ENCODE measurements around the gene UVRAG. TPM values are rescaled to one million over a fixed set of nuclear protein-coding genes. Genes with fewer than 3 reads are reported as not detected.

Gene UVRAG
- total RNA-seq (2014; rRNA removed; shearing (Covaris generic)): 9.2 and 9.4 TPM in 2 replicates
- 3.4 and 10.7 TPM in 2 replicates for polyA plus RNA-seq (2014; cell fraction: nucleus; rRNA removed)

DNA sequence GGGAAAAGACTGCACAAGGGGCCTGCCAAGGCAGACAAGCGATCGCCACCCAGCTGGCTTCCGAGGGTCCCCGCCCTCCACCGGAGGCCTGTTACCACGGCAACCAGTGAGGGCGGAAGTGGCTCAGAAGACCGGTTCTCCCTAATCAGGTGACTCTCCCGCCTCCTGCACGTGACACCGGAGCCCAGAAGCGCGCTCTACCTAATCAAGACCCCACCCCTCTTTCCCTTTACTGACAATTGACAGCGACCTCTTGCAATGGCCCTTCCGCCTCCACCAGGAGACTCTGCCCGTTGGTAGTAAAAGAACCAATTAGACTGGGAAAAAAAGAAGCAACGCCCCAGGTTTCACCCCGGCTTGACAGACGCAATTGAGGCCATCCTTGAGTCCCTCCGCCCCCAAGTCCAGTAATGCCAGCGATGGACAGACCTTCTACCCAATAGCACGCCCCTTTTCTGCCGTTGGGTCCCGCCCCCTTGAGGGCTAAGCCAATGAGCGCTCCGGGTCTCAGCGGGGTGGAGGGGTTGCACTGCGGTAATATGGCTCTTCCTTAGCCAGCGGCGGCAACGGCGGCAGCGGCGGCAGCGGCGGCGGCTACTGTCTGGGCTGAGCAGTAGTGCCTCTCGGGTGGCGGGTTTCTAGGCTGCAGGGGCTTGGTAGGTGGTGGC is at the start of gene UVRAG:
Gene UVRAG, plus strand, starts transcription at position 534 of the 668 bp plus-strand sequence. CDS start 198 bp downstream, outside the sequence.
- DNase-seq (ENCODE audit: extremely low read depth, low read depth): peak; percentile 97

DNA sequence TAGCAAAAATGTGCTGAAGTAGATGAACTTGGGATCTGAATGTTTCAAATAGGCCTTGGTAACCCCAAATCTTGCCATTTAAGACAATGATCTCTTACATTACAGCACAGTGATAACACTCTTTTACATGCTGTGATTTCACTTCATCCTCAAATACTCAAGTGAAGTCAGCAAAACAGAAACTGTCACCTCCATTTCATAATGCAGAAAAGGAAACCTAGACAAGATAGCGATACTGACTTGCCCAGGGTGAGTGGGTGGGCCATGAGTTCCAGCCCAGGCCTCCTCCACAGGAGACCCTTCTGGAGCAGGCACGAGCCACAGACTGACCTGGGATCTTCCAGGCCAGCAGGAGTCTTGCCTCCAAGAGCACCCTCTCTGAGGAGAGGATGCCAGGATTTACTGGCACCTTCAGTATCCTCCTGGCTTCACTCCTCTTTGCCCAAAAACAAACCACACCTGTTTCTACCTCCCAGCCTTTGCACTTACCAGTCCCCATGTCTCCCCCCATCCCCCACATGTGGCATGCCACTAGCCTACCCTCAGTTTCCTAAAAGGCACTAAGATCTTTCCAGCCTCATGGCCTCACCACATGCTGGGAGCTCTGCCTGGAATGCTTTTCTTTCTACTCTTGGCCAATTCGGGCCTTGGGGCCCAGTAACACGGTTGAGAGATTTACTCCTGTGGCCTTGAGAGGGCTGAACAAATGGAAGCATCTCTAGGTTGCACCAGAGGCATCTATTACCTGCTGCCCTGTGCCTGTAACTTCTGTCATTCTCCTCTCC is 48.4 kb upstream of the UVRAG start:
- no peak for DNase-seq (ENCODE audit: extremely low read depth, low read depth)

DNA sequence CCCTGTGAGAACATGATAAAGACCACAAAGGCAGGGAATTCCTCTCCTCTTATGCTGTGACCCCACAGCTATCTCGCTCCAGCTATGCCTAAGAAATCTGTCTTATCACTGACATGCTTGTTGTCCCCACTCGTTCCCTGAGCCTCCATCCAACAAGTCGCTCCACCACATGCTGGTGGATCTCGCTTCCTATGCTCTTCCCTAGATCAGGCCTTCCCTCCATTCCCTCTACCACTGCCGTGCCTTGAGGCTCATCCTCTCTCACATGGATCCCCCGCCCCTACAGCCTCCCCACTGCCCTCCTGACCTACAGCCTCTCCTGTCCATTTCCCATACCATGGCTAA is 47.8 kb upstream of the UVRAG start:
- DNase-seq (ENCODE audit: extremely low read depth, low read depth): no peak

DNA sequence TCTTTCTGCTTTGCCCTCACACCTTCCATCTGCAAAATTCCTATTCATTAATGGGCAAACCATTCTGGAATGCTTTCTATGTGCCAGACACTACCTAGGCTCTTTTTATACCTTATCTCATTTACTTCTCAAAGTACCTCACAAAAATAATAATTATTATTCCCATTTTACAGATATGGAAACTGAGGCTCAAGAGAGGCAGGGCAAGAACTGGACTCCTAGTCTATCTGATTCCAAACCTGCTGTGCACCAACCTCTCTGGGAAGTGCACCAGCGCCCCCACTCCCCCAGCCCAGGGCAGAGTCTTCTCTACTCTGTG is 47.3 kb upstream of the UVRAG start:
- no peak for DNase-seq (ENCODE audit: extremely low read depth, low read depth)

DNA sequence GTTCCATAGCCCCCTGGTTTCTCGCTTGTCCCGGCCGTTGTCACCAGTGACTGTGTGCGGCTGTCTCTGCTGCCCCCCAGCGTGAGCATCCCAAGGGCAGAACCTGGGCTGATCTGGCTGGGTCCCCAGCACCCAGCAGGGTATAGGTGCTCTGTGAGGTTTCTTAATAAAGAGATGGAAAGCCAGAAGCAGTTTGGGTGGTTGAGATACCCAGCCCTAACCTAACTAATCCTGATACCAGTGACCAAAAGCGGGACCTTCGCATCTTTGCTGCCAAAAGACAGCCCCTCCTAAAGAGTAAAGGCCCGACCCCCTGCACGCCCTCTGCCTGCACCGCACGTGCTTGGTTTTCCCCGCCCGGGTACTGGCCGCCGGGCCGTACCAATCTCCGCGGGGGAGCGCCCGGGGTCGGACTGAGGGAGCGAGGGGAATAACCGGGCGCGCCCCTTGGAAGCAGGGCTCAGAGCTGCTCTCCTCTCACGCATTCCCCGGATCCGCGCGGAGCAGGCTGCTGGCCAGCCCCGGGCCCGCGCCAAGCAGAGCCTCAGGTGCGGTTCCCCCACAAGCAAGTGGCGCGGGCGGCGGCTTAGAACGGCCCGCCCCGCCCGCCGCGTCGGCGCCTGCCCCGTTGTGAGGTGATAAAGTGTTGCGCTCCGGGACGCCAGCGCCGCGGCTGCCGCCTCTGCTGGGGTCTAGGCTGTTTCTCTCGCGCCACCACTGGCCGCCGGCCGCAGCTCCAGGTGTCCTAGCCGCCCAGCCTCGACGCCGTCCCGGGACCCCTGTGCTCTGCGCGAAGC is 46.7 kb upstream of the UVRAG start, which contains the start of gene DGAT2:
Gene DGAT2, plus strand, starts transcription at position 667 of the 797 bp plus-strand sequence. CDS start 214 bp downstream, outside the sequence.
- DNase-seq (ENCODE audit: extremely low read depth, low read depth): peak; percentile 42

DNA sequence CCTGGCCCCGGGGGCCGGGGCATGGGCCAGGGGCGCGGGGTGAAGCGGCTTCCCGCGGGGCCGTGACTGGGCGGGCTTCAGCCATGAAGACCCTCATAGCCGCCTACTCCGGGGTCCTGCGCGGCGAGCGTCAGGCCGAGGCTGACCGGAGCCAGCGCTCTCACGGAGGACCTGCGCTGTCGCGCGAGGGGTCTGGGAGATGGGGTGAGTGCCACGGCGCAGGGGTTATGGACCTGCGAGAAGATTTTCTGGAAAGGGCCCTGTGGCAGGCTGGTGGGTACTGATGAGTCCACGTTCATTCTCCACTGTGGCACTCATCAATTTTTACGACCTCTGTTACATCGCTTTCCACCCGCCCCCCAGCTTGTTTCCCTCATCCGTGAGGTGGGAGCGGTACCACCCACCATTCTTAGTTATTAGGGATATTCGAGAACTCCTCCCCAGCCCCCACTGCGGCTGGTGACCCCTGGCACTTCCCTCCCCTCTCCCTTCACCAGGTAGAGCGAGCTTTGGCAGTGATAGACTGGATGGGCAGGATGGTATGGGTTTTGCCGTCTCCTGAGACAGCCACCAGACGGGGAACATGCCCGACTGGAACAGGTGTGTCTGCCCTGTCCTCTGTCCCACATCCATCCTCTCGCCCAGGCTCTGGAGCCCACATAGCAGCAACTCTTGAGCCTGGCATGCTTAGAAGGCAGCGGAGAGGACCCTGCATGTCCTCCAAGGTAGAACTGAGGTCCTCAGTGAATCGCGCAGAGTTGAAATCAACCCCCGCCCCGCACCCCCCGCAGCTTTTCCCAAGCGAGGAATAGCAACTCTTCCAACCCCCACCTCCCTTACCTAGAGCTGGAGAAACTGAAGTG is 45.9 kb upstream of the UVRAG start:
- DNase-seq (ENCODE audit: extremely low read depth, low read depth): no peak

DNA sequence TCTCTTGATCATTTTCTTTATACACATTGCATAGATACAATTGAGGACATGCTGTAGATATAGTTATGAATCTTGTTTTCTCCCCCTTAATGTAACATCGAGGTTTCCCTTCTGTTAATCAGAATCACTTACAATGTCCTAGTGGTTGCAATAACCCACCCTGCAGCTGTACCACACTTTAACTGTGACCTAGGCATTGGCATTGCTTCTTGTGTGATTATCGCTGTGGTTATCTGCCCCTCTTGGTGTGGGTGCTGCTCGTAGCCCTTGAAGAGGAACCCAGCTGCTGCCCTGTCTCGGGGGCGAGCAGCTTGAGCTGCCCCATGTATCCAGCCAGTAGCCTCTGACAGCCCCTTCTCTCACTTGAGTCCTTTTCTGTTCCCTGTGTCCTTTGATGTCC is 44.9 kb upstream of the UVRAG start:
- DNase-seq (ENCODE audit: extremely low read depth, low read depth): no peak

DNA sequence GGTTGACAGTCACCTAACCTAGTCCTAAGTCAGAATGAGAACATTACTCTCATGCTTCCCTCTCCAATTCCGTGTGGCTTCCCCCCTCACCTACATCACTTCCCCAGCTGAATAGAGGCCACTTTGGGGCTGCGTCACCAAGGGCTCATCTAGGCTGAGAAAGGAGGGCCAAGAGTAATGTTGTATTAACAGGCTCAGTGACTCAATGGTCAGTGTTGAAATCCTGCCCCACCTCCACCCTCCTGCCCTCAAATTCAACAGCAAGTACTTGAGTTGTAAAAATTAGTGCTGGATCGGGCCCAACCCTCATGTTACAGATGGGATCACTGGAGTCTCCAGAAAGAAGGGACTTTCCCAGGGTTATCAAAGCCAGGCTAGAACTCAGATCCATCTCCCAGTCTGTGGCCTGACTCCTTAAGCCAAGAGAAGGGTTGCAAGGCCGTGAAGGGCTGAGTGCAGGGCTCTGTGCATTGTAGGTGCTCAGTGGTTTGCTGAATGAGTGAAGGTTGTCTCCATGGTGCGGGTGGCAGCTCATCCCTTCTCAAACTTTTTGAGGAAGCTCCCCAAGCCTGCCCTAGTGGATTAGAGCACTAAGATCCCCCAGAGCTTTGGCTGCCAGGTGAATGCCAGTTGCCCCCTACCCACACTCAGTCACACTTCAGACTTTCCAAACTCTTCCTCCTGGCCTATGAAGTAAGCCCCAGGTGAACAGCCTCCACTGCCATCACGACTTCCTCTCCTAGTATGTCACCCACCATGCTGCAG is 43.2 kb upstream of the UVRAG start:
- no peak for DNase-seq (ENCODE audit: extremely low read depth, low read depth)

DNA sequence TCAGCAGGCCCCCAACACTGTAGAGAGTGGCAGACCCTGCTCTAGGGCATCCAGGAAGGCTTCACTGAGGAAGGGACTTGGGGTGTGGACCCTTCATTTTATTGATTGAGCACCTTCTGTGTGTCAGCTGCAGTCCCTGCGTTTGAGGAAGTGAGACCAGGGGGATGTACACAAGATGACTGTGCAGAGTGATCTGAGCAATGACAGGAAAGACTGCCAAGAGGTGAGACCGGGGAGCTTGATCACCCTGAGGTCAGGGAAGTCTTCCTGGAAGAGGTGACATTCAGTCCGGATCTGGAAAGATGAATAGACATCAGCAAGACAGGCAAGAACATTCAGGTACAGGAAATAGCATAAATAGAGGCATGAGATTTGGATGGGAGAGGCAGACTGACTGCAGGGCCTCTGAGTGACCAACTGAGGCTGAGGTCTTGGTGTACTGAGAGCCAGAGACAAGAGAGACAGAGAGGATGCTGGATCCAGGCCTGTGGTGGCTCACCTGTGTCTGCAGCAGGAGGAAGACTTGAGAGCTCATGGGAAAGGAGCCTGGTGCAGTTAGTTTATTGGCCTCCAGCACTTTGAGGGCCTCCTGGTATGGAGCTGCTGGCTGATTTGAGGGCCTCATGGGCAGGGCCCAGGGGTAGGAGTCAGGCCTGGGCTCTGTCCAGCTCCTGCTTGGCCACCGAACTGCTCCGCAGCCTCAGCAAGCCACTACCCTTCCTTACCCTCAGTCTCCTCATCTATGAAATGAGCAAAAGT is 41.2 kb upstream of the UVRAG start:
- no peak for DNase-seq (ENCODE audit: extremely low read depth, low read depth)

DNA sequence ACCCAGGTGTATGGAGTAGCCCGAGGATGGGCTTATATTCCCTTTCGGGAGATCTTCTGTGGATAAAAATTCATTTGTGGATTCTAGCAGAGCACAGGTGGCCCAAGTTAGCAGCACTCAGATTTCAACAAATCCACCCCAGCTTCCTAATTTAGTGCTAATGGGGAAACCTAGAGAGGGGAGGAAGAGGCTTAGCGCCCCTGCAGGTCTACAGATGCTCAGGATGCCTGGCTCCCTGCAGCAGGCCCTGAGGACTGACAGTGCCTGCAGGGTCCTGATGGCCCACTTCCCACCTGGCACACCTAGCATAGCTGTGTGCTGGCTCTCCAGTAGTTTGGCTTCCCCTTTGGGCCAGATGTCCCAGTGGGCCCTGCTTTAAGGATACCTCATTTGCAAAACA is 40.0 kb upstream of the UVRAG start:
- no peak for DNase-seq (ENCODE audit: extremely low read depth, low read depth)

DNA sequence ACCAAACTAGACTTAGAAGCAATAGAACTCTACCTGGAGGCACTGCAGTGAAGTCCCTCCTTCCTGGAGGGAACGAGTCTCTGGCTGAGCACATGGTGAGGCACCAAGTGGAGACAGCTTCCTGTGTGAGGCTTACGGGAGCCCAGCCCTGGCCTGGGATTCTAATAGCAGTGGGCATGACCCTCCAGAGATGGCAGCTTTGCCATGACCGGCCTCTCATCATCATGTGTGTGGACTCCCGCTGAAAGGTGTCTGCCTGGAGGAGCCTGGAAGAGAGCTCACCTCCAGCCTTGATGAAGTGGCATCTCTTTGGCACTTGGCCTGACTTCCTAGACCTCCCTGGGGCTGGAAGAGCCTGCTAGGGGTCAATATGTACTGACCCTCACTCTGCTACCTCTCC is 38.5 kb upstream of the UVRAG start:
- DNase-seq (ENCODE audit: extremely low read depth, low read depth): no peak

DNA sequence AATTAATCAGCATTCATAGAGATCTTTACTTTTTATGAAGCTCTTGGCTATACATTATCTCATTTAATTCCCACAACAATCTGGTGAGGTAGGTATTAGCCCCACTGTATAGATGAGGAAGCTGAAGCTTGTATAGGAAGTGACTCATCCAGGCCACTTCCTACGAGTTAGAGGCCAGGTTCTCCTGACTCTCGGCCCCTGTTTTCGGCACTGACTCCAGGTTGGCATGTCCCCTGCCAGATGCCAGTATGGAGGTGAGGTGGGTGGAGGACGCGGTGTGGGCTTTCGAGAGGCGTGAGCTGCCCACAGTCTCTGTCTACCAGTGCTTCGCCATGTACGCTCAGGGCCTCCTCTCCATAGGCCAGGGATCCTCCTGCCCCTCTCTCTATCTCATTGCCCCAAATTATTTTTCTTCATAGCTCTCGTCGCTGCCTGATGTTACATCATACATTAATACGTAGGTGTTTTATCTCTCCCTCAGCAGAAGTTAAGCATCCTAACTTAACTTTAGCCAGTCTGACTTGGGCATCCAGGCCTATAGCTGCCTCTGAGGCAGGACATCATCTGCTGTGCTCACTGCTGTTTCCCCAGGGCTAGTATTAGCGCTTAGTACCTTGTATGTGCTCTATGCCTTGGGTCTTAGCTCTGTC is 37.4 kb upstream of the UVRAG start:
- DNase-seq (ENCODE audit: extremely low read depth, low read depth): no peak

DNA sequence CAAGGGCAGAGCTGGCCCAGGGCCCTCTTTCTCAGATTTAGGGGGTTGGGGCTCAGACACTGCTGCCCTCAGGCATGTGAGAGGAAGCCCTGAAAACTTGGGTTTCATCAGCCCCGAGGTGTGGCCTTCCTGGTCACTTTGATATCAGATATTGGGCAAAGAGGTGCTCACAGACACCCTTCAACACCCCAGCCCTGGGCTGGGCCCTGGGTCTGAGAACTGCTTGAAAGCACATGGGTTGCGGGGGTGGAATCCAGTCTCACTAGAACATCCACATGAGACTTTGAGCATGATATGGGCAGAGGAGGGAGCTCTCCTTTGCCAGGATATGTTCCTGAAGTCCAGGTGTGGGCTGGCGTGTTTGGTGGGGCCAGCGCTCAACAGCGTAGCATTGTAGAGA is 36.0 kb upstream of the UVRAG start:
- DNase-seq (ENCODE audit: extremely low read depth, low read depth): no peak

DNA sequence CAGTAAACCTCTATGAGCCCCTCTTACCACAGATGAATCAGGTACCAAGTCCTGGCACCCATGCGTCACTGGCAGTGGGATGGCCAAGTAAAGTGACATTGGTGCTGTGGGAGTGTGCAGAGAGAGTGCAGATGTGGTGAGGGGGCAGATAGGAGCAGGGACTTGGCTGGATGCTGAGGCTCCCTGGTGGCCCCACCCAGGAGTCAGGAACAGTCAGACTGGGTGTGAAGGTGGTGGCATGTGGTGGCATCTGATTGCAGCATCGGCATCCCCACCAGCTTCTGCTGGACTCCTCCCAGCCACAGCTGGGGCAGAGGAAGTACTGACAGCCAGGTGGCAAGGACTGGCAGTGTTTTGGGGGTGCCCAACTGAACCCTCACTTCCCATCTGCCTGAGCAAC is 35.0 kb upstream of the UVRAG start:
- no peak for DNase-seq (ENCODE audit: extremely low read depth, low read depth)

DNA sequence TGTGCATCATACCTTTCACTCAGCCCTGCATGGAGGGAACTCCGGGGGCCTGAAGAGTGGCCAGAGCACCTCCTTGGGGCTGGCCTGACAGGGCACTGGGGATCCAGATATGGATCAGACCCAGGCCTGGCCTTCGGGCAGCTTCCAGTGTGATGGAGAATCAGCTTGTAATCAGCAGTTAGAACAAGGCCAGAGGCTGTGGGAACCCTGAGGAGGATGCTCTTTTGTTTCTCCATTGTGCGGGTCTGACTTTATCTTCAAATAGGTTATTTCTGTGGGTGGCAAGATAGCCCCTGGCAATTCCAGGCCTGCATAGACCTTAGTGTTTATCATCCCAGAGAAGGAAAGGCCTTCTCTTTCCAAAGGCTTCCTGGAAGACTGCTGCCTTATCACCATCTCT is 34.1 kb upstream of the UVRAG start:
- no peak for DNase-seq (ENCODE audit: extremely low read depth, low read depth)

DNA sequence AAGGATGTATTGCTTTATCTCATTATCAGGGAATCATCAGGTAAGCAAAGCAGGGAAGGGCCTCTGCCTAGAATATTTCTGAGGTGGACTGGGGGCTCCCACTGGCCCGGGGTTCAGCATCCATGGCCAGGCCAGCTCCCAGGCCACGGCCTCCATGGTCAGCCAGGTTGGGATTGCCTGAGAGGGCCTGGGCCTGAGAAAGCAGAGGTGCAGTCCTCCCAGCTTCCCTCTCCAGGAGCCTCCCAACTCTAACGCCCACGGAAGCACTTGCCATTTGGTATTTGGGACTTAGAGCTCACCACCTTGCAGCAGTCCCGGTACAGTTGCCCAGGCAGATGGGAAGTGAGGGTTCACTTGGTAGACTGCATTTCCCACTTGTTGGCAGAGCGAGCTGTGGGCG is 33.7 kb upstream of the UVRAG start:
- no peak for DNase-seq (ENCODE audit: extremely low read depth, low read depth)

DNA sequence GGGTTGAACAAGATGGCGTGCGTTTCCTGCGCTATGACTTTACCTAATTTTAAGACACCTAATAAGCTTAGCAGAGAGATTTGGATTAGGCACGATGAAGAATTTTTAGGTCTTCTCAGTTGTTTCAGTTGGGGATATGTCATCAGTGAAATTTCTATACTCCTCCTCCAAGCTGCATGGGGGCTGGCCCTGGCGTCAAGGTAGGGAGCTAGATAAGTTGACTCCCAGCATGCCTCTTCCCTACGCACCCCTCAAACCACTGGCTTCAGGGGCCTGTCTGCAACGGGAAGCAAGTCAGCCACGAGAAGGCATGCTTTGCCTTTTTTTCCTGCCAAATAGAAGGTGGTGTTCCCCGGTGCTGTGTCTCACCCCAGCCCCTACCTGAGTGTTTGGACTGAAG is 33.2 kb upstream of the UVRAG start:
- DNase-seq (ENCODE audit: extremely low read depth, low read depth): no peak

DNA sequence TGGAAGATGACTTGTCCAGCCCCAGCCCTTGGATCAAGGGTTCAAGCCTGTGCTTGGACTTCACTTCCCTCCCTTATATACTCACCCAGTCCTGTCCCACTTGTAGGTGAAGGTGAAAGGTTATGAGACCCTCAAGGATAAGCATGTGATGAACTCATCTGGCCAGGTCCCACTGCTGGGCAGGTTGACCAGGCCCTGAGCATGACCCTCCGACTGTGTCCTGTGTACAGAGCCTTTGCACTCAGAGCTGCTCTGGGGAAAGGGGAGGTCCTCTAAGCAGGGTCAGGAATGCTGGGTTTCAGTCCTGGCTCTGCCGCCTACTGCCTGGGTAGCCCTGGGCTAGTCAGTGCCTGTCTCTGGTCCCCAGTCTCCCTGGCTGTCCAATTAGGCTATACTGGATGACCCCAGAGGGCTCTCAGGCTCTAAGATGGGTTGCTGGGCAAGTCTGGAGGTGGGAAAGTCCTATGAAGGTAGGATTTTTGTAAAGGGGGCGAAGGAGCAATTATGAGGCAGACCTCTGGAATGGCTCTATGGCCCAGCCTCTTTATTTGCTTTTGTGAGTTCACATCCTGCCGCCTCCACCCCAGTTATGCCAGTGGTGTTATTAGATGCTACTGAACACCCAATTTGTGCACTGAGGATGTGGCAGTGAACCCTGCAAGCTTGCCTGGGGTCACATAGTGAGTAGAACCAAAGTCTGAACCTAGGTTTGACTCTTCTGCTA is 32.3 kb upstream of the UVRAG start:
- DNase-seq (ENCODE audit: extremely low read depth, low read depth): no peak
